GM23338 (cell line): ENCODE results near the gene PRDM11. TPM values are rescaled to one million over a fixed set of nuclear protein-coding genes. Genes with fewer than 3 reads are reported as not detected.
A peak's percentile ranks its signal among the peaks of the same experiment; 100 is the strongest.

Experiments
- ATAC-seq: fragments of 200-7000 bp; cut with Tn5 transposase; 3 replicates; pipeline ENCODE4 v1.9.1; 2020
- DNase-seq: peaks from one replicate; pipeline ENCODE4 v3.0.0-alpha.2; 2015; ENCODE audit warnings: low spot score
- H2AFZ ChIP-seq: fragments of 200-600 bp; sonication (generic); 2 replicates; pipeline ENCODE4 v1.8.0; 2016; ENCODE audit warnings: antibody characterized with exemption, mild to moderate bottlenecking, moderate library complexity
- H3F3A ChIP-seq: fragments of 200-600 bp; sonication (generic); replicated peaks from 2 replicates; pipeline ENCODE4 v1.8.0; 2017; ENCODE audit warnings: antibody characterized with exemption, mixed run types, low read depth
- H3K27ac ChIP-seq: fragments of 200-600 bp; sonication (generic); 2 replicates; pipeline ENCODE4 v1.6.1; 2016; ENCODE audit warnings: low read depth
- H3K27me3 ChIP-seq: fragments of 200-600 bp; sonication (generic); 2 replicates; pipeline ENCODE4 v1.8.0; 2016; ENCODE audit warnings: mild to moderate bottlenecking, mixed run types, moderate library complexity; ENCODE audit not compliant: insufficient read depth
- H3K36me3 ChIP-seq: fragments of 200-600 bp; sonication (generic); 2 replicates; pipeline ENCODE4 v1.8.0; 2016; ENCODE audit warnings: mild to moderate bottlenecking; ENCODE audit not compliant: insufficient read depth
- H3K4me1 ChIP-seq: fragments of 200-600 bp; sonication (generic); 2 replicates; pipeline ENCODE4 v1.8.0; 2016; ENCODE audit warnings: mild to moderate bottlenecking, moderate library complexity; ENCODE audit not compliant: insufficient read depth
- H3K4me2 ChIP-seq: fragments of 200-600 bp; sonication (generic); 2 replicates; pipeline ENCODE4 v1.7.1; 2017; ENCODE audit warnings: mixed run types
- H3K4me3 ChIP-seq: fragments of 200-600 bp; sonication (generic); 2 replicates; pipeline ENCODE4 v1.6.1; 2016; ENCODE audit warnings: mixed run types
- H3K79me2 ChIP-seq: fragments of 200-600 bp; sonication (generic); replicated peaks from 2 replicates; pipeline ENCODE4 v1.8.0; 2017; ENCODE audit warnings: mild to moderate bottlenecking; ENCODE audit not compliant: insufficient read depth
- H3K9me2 ChIP-seq: fragments of 200-600 bp; sonication (generic); 2 replicates; pipeline ENCODE4 v1.8.0; 2017; ENCODE audit not compliant: insufficient read depth
- H4K20me1 ChIP-seq: fragments of 200-600 bp; sonication (generic); replicated peaks from 2 replicates; pipeline ENCODE4 v1.8.0; 2017; ENCODE audit warnings: mild to moderate bottlenecking; ENCODE audit not compliant: insufficient read depth
- H3K27ac Mint-ChIP-seq: 2 replicates; pipeline ENCODE4 v1.8.0; 2020; ENCODE audit warnings: inconsistent platforms, mild to moderate bottlenecking, moderate library complexity, mixed read lengths
- H3K27me3 Mint-ChIP-seq: 3 replicates; pipeline ENCODE4 v1.8.0; 2022; ENCODE audit warnings: low read depth, mild to moderate bottlenecking, moderate library complexity, mixed read lengths, inconsistent platforms; ENCODE audit not compliant: insufficient read depth, poor library complexity
- H3K36me3 Mint-ChIP-seq: 3 replicates; pipeline ENCODE4 v1.8.0; 2021; ENCODE audit warnings: low read depth, mild to moderate bottlenecking, inconsistent platforms, moderate library complexity, mixed read lengths
- H3K4me1 Mint-ChIP-seq: 3 replicates; pipeline ENCODE4 v1.8.0; 2020; ENCODE audit warnings: mild to moderate bottlenecking, inconsistent platforms, mixed read lengths
- H3K4me3 Mint-ChIP-seq: 3 replicates; pipeline ENCODE4 v1.8.0; 2021; ENCODE audit warnings: moderate library complexity, mild to moderate bottlenecking, inconsistent platforms, mixed read lengths
- H3K9me3 Mint-ChIP-seq: 3 replicates; pipeline ENCODE4 v1.8.0; 2020; ENCODE audit warnings: moderate library complexity, mild to moderate bottlenecking, inconsistent platforms, mixed read lengths
- CREB1 ChIP-seq: fragments of 250-450 bp; sonication (Bioruptor Pico); IDR thresholded peaks from 2 replicates; pipeline ENCODE4 v1.5.0; 2020; ENCODE audit warnings: low read depth, mild to moderate bottlenecking, moderate library complexity
- ETS1 ChIP-seq: IDR thresholded peaks from 2 replicates; pipeline ENCODE4 v1.6.1; 2016; ENCODE audit warnings: antibody characterized with exemption
- NANOG ChIP-seq: IDR thresholded peaks from 2 replicates; pipeline ENCODE4 v1.6.1; 2016; ENCODE audit warnings: antibody characterized with exemption, borderline replicate concordance
- POLR2AphosphoS5 ChIP-seq: IDR thresholded peaks from 2 replicates; pipeline ENCODE4 v1.6.1; 2016; ENCODE audit warnings: antibody characterized with exemption, low read depth
- STAT1 ChIP-seq: IDR thresholded peaks from one replicate; pipeline ENCODE4 v1.6.1; 2016; ENCODE audit warnings: antibody characterized with exemption; ENCODE audit not compliant: unreplicated experiment
- ZNF114 ChIP-seq: fragments of 250-450 bp; sonication (Bioruptor Pico); IDR thresholded peaks from 2 replicates; pipeline ENCODE4 v1.5.0; 2020; ENCODE audit warnings: mild to moderate bottlenecking, moderate library complexity
- ZNF331 ChIP-seq: fragments of 250-450 bp; sonication (Bioruptor Pico); IDR thresholded peaks from 2 replicates; pipeline ENCODE4 v1.5.0; 2020; ENCODE audit warnings: low read depth, mild to moderate bottlenecking, moderate library complexity
- polyA plus RNA-seq: library from polyadenylated mRNA; unstranded; fragments of >200 nt; fragmentation: Nextera tagmentation; extraction: Ambion mirVana; gene quantifications from 2 replicates; pipeline ENCODE4 v1.2.1, GENCODE V29; 2016
- total RNA-seq: library from RNA; depleted of rRNA; stranded (reverse); fragments of >200 nt; shearing (Covaris generic); gene quantifications from 2 replicates; pipeline ENCODE4 v1.2.3, GENCODE V29; 2014
- TF ChIP-seq, protein P1 (sequence below), 2 experiments: fragments of 200-600 bp in 1 of 2; sonication (generic) in 1 of 2; conservative IDR thresholded peaks; 2 replicates each; pipeline versions ENCODE4 v1.5.1 to v1.6.1; 2016 to 2017; ENCODE audit warnings: antibody characterized with exemption in 2 of 2, low read depth in 2 of 2, mild to moderate bottlenecking in 2 of 2, moderate library complexity in 1 of 2

Gene PRDM11
- total and polyA plus RNA-seq, 2 experiments from 2014 or later = 0.97 to 10.4 TPM

DNA sequence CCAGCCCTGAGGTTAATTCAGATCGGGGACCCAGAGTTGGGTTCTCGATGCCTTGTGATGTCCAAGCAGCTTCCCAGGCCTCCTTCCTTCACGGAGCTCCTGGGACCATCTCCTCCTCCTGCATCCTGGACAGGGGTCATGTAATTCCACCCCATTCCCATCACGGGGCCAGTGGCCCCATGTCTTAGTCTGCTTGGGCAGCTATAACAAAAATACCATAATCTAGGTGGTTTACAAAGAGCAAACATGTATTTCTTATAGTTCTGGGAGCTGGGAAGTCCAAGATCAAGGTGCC is 41.7 kb upstream of the PRDM11 start:
- Histone ChIP-seq H3K4me2 (no peak overlapping the region), H3K36me3 (no peaks in the 10 kb centered on the region), H3K4me3 (no peak overlapping the region), H3K27ac (no peak overlapping the region), H3K4me1 (peaks cover 5% of the 10 kb centered on the region; the same call in 1 of the 2 replicates), H3K9me2 (no peaks in the 10 kb centered on the region), H4K20me1 (no peaks in the 10 kb centered on the region), H3K79me2 (no peaks in the 10 kb centered on the region), H3K27me3 (no peaks in the 10 kb centered on the region), H3F3A (no peaks in the 10 kb centered on the region), H2AFZ (no peak overlapping the region)
- no peak for ATAC-seq
- no peak for DNase-seq
- TF ChIP-seq ETS1 (no peak), CREB1 (CRISPR knock-in tag) (no peak), POLR2AphosphoS5 (no peak), STAT1 (no peak), NANOG (no peak), ZNF331 (CRISPR knock-in tag) (no peak)
- Mint-ChIP-seq H3K27ac (no peak overlapping the region), H3K4me3 (no peak overlapping the region), H3K4me1 (peaks cover 17% of the 10 kb centered on the region), H3K9me3 (no peaks in the 10 kb centered on the region), H3K27me3 (peaks cover 12% of the 10 kb centered on the region), H3K36me3 (no peaks in the 10 kb centered on the region)

DNA sequence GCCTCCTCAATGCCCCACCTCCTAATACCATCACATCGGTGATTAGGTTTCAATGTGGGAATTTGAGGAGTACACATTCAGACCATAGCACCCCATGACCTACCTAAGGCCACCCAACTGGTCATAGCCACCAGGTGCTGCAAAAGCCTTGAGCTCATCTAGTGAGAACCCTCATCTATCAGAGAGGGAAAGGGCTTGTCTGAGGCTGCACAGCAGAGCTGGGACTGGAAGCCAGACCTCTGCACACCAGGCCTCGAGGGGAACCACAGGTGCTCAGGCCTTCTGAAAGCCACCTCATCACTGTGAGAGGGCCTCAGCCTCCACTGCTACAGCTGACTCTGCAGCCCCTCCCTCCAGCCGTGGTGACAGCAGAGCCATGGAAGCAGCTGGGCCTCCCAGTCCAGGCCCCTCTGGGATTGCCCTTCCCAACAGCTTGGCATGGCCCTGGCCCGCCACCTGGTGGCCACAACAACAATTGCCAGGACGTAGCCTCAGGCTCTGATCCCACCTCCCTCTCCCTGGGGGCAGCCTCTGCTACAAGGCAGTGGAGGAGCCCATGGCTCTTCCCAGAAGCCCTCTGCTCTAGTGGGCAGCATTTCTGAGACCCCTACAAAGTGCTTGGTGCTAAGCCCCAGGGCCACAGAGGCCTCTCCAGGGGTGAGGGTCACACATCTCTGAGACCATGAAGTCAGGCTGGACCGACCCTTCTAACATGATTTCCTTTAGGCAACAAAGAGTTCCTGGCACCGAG is 41.0 kb upstream of the PRDM11 start:
- H2AFZ ChIP-seq = peak overlapping the region; percentile 76; the same call in 1 of the 2 replicates
- Mint-ChIP-seq H3K4me1 (peaks cover 12% of the 10 kb centered on the region), H3K36me3 (no peaks in the 10 kb centered on the region), H3K27ac (no peak overlapping the region), H3K4me3 (no peak overlapping the region), H3K9me3 (no peaks in the 10 kb centered on the region), H3K27me3 (peaks cover 11% of the 10 kb centered on the region)
- H3K79me2 ChIP-seq = no peaks in the 10 kb centered on the region
- H3K9me2 ChIP-seq = no peaks in the 10 kb centered on the region
- no peak overlapping the region for H3K27ac ChIP-seq
- peak; percentile 93 for DNase-seq
- H3K27me3 ChIP-seq = no peaks in the 10 kb centered on the region
- TF ChIP-seq POLR2AphosphoS5 (no peak), NANOG (no peak), ZNF114 (no peak), CREB1 (CRISPR knock-in tag) (peak; percentile 14; the same call in 1 of the 2 replicates)
- TF ChIP-seq, protein P1, sequence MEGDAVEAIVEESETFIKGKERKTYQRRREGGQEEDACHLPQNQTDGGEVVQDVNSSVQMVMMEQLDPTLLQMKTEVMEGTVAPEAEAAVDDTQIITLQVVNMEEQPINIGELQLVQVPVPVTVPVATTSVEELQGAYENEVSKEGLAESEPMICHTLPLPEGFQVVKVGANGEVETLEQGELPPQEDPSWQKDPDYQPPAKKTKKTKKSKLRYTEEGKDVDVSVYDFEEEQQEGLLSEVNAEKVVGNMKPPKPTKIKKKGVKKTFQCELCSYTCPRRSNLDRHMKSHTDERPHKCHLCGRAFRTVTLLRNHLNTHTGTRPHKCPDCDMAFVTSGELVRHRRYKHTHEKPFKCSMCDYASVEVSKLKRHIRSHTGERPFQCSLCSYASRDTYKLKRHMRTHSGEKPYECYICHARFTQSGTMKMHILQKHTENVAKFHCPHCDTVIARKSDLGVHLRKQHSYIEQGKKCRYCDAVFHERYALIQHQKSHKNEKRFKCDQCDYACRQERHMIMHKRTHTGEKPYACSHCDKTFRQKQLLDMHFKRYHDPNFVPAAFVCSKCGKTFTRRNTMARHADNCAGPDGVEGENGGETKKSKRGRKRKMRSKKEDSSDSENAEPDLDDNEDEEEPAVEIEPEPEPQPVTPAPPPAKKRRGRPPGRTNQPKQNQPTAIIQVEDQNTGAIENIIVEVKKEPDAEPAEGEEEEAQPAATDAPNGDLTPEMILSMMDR (conservative IDR thresholded peaks at IDR 0.05; ENCODE audit: low read depth in 2 of 2) = peak; percentile 84 to 99
- no peaks in the 10 kb centered on the region for H3K36me3 ChIP-seq
- H3K4me2 ChIP-seq = no peak overlapping the region
- no peaks in the 10 kb centered on the region for H3F3A ChIP-seq
- H4K20me1 ChIP-seq = no peaks in the 10 kb centered on the region
- no peak overlapping the region for H3K4me3 ChIP-seq
- peaks cover 5% of the 10 kb centered on the region; the same call in 1 of the 2 replicates for H3K4me1 ChIP-seq
- peak; percentile 94 for ATAC-seq
